Fibroblast of gingiva (primary cell): Measurements from ENCODE around the gene PCDHGA5.
"Not testable (repeated sequence)": the region's sequence is repeated elsewhere in the genome, so short reads cannot be mapped to it uniquely, and the experiment has no call there.

Source experiments
- DNase-seq: peaks from one replicate; pipeline ENCODE4 v3.0.0-alpha.2; 2011; ENCODE audit warnings: low read depth

Gene PCDHGA5

DNA sequence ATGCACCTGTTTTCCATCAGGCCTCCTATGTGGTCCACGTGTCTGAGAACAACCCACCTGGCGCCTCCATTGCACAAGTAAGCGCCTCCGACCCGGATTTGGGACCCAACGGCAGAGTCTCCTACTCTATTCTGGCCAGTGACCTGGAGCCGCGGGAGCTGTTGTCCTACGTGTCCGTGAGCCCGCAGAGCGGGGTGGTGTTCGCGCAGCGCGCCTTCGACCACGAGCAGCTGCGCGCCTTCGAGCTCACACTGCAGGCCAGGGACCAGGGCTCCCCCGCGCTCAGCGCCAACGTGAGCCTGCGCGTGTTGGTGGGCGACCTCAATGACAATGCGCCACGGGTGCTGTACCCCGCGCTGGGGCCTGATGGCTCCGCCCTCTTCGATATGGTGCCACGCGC, 12.4 kb upstream of the PCDHGA5 start:
- DNase-seq = no peak

GRCh38 chr5:141354900-141355469, 9.0 kb upstream of the PCDHGA5 start, which contains the start of gene PCDHGA4:
TSS of gene PCDHGA4 (plus strand) at chr5:141355021. CDS start at chr5:141355108, 87 bp downstream.
- DNase-seq = no peak

DNA sequence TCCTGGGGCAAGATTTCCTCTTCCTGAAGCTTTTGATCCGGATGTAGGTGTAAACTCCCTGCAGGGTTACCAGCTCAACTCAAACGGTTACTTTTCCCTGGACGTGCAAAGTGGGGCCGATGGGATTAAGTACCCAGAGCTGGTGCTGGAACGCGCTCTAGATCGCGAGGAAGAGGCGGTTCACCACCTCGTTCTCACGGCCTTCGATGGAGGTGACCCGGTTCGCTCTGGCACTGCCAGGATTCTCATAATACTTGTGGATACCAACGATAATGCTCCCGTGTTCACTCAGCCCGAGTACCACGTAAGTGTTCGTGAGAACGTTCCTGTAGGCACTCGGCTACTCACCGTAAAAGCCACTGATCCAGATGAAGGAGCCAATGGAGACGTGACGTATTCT, 8.3 kb upstream of the PCDHGA5 start:
- DNase-seq = no peak

GRCh38 chr5:141356133-141356532, 7.8 kb upstream of the PCDHGA5 start:
- DNase-seq = no peak

- DNase-seq = no peak
Observed at GRCh38 chr5:141356950-141357349, 7.0 kb upstream of the PCDHGA5 start.

GRCh38 chr5:141359790-141360426, 4.1 kb upstream of the PCDHGA5 start, which contains the start of gene PCDHGB2:
TSS of gene PCDHGB2 (plus strand) at chr5:141359994. CDS start at chr5:141360136, 142 bp downstream.
- peak; percentile 25 for DNase-seq

- DNase-seq = no peak
Observed at GRCh38 chr5:141360685-141361084, 3.3 kb upstream of the PCDHGA5 start.

DNA sequence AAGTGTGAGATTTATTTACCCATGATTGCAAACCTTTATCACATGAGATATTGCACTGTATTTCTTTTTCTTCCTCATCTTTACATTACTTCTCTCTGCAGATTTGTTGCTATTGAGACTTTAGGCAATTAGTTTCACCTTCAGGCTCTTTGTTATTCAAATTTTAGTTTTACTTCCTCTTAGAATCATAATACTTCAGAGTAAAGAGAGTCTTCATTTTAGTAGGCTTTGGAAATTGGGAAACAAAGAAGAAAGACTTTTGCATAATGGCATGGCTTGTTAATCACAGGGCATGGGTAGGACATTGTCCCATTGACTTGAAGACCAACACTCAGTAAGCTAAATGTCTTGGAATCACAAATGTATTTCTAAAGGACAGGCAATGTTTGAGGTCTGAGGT, 1.2 kb upstream of the PCDHGA5 start:
- DNase-seq = no peak

GRCh38 chr5:141366016-141366896, 2.3 kb downstream of the PCDHGA5 start:
- no peak for DNase-seq

DNA sequence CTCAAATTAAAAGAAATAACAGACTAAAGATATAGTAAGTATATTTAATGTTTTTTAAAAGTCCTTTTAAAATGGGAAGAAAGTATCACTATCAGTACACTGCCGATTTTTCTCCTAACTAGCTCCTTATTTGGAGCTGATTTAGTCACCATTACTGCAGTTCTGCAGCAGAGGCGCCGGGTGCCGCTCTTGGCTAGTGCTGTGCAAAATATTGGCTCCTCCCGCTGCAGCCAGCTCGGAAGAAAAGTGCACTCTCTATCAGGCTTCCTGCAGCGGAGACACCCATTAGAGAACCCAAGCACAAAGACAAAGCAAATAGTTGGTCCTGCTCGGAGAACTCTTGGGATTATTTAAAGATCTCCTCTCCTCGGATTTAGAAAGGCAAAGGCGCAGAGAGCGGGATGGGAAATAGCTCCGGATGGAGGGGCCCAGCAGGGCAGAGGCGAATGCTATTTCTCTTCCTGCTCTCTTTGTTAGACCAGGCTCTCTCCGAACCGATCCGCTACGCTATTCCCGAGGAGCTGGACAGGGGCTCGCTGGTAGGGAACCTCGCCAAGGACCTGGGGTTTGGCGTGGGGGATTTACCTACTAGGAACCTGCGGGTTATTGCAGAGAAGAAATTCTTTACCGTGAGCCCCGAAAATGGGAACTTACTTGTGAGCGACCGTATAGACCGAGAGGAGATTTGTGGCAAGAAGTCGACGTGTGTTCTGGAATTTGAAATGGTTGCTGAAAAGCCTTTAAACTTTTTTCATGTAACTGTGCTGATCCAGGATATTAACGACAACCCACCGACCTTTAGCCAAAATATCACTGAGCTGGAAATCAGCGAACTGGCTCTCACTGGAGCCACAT, 6.3 kb downstream of the PCDHGA5 start, which contains the start of gene PCDHGB3:
Gene PCDHGB3, plus strand, starts transcription at position 249 of the 855 bp plus-strand sequence. Its CDS starts 153 bp downstream, at position 402.
- DNase-seq = peak; percentile 52

- no peak for DNase-seq
Observed at GRCh38 chr5:141371572-141372475, 7.9 kb downstream of the PCDHGA5 start.

DNA sequence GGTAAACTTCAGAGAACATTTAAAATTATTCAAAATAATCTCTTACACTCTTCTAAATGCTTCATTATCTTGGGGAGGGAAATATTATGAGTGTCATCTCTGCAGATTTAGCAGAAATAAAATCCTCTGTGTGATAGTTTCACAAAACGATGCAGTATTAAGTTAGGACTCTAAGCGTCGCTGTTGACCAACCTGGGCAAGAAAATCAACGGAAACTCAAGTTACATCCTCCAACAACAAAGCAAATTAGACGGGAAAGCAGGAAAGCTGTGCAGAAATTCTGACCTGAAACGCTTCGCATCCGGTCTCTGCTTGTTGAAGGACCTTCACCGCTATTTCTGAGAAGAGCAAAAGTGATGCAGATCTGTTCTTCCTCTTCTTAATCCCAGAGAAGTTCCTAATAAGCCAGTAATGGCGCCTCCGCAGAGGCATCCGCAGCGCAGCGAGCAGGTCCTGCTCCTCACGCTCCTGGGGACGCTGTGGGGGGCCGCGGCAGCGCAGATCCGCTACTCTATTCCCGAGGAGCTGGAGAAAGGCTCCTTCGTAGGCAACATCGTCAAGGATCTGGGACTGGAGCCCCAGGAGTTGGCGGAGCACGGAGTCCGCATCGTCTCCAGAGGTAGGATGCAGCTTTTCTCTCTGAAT, 9.8 kb downstream of the PCDHGA5 start, which contains the start of gene PCDHGA6:
Gene PCDHGA6, plus strand, starts transcription at position 219 of the 645 bp plus-strand sequence. Its CDS starts 193 bp downstream, at position 412.
- no peak for DNase-seq

DNA sequence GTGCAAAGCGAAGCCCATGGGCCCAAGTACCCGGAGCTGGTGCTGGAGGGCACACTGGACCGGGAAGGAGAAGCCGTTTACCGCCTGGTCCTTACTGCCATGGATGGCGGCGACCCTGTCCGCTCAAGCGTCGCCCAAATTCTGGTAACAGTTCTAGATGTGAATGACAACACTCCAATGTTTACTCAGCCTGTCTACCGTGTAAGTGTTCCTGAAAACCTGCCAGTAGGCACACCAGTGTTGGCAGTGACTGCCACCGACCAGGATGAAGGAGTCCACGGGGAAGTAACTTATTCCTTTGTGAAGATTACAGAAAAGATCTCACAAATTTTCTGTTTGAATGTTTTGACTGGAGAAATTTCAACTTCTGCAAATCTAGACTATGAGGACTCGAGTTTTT, 10.7 kb downstream of the PCDHGA5 start:
- no peak for DNase-seq

- DNase-seq = not testable (repeated sequence)
Observed at GRCh38 chr5:141375444-141376155, 11.6 kb downstream of the PCDHGA5 start.

GRCh38 chr5:141382469-141383294, 18.7 kb downstream of the PCDHGA5 start, which contains the start of gene PCDHGA7:
TSS of gene PCDHGA7 (plus strand) at chr5:141382742. CDS start at chr5:141382900, 158 bp downstream.
- DNase-seq = peak; percentile 17

GRCh38 chr5:141383345-141383744, 19.4 kb downstream of the PCDHGA5 start:
- DNase-seq = no peak

DNA sequence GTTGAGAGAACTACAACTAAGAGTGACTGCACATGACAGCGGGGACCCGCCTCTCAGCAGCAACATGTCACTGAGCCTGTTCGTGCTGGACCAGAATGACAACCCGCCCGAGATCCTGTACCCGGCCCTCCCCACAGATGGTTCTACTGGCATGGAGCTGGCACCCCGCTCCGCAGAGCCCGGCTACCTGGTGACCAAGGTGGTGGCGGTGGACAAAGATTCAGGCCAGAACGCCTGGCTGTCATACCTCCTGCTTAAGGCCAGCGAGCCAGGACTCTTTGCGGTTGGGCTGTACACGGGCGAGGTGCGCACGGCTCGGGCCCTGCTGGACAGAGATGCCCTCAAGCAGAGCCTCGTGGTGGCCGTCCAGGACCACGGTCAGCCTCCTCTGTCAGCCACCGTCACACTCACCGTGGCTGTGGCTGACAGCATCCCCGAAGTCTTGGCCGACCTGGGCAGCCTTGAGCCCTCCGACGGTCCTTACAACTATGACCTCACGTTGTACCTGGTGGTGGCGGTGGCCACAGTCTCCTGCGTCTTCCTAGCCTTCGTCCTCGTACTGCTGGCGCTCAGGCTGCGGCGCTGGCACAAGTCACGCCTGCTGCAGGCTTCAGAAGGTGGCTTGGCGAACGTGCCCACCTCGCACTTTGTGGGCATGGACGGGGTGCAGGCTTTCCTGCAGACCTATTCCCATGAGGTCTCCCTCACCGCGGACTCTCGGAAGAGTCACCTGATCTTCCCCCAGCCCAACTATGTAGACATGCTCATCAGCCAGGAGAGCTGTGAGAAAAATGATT, 20.7 kb downstream of the PCDHGA5 start:
- no peak for DNase-seq
